HEK293T (cell line): ENCODE data around the gene FRMD4B.

ENCODE experiments used
- CTCF ChIA-PET: fragments of 350-600 bp; formaldehyde crosslinking; extraction: SDS; loops from one replicate; lab custom pipeline; 2021; ENCODE audit warnings: antibody characterized with exemption, inconsistent platforms; lab: Yijun Ruan, JAX
- POLR2A ChIA-PET: fragments of 350-600 bp; formaldehyde crosslinking; extraction: SDS; loops from one replicate; lab custom pipeline; 2020; ENCODE audit warnings: antibody characterized with exemption, inconsistent platforms; lab: Yijun Ruan, JAX
- DNase-seq: peaks from one replicate; pipeline ENCODE4 v3.0.0; 2012; ENCODE audit warnings: mixed read lengths; ENCODE audit errors: extremely low spot score
- ARNT ChIP-seq: fragments of 450-650 bp; IDR thresholded peaks from 2 replicates; pipeline ENCODE4 v1.6.1; 2017; ENCODE audit warnings: mild to moderate bottlenecking
- BHLHE40 ChIP-seq: fragments of 450-650 bp; IDR thresholded peaks from 2 replicates; pipeline ENCODE4 v1.6.1; 2016; ENCODE audit warnings: mild to moderate bottlenecking, moderate library complexity, borderline replicate concordance
- CTBP1 ChIP-seq: fragments of 450-650 bp; IDR thresholded peaks from 2 replicates; pipeline ENCODE4 v1.6.1; 2016; ENCODE audit warnings: borderline replicate concordance
- ELF4 ChIP-seq: fragments of 450-650 bp; IDR thresholded peaks from 2 replicates; pipeline ENCODE4 v1.6.1; 2017; ENCODE audit warnings: antibody characterized with exemption
- FOXA1 ChIP-seq: fragments of 450-650 bp; IDR thresholded peaks from 2 replicates; pipeline ENCODE4 v1.6.1; 2016; ENCODE audit warnings: mild to moderate bottlenecking
- FOXK2 ChIP-seq: fragments of 450-650 bp; IDR thresholded peaks from 2 replicates; pipeline ENCODE4 v1.6.1; 2016; ENCODE audit warnings: mild to moderate bottlenecking
- FOXM1 ChIP-seq: fragments of 450-650 bp; IDR thresholded peaks from 2 replicates; pipeline ENCODE4 v1.6.1; 2017; ENCODE audit warnings: mild to moderate bottlenecking, borderline replicate concordance
- HDGF ChIP-seq: fragments of 450-650 bp; IDR thresholded peaks from 2 replicates; pipeline ENCODE4 v1.6.1; 2017; ENCODE audit warnings: antibody characterized with exemption, borderline replicate concordance
- L3MBTL2 ChIP-seq: fragments of 450-650 bp; conservative IDR thresholded peaks from 2 replicates; pipeline ENCODE4 v1.6.1; 2016; ENCODE audit warnings: mild to moderate bottlenecking
- LEF1 ChIP-seq: fragments of 450-650 bp; IDR thresholded peaks from 2 replicates; pipeline ENCODE4 v1.6.1; 2017; ENCODE audit warnings: mild to moderate bottlenecking, borderline replicate concordance
- NFRKB ChIP-seq: fragments of 450-650 bp; IDR thresholded peaks from 2 replicates; pipeline ENCODE4 v1.6.1; 2016; ENCODE audit warnings: mild to moderate bottlenecking, moderate library complexity
- PKNOX1 ChIP-seq: fragments of 450-650 bp; IDR thresholded peaks from 2 replicates; pipeline ENCODE4 v1.6.1; 2016
- SP1 ChIP-seq: fragments of 450-650 bp; IDR thresholded peaks from 2 replicates; pipeline ENCODE4 v1.6.1; 2017
- SUZ12 ChIP-seq: fragments of 450-650 bp; IDR thresholded peaks from 2 replicates; pipeline ENCODE4 v1.6.1; 2016; ENCODE audit warnings: mild to moderate bottlenecking
- TARDBP ChIP-seq: fragments of 450-650 bp; IDR thresholded peaks from 2 replicates; pipeline ENCODE4 v1.6.1; 2016
- ZNF384 ChIP-seq: fragments of 450-650 bp; IDR thresholded peaks from 2 replicates; pipeline ENCODE4 v1.6.1; 2016

The FRMD4B gene

DNA sequence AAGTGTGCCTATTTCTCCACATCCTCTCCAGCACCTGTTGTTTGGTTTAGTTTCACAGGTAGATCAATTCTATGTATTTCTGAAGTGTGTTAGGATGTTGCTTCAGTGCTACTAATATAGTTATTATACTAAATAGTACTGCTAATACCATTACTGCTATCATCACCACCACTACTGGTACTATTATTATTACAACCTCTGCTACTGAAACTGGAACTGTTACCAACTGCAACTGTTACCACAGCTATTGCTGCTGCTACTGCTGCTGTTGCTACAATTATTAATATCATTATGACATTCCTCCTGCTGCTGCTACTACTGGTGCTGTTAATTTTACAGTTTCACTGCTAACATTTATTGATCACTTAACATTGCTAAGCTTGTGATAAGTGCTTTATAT lies 255.2 kb downstream of the FRMD4B start:
- TF ChIP-seq NFRKB, result no peak
- TF ChIP-seq L3MBTL2, result no peak
- TF ChIP-seq FOXM1, result no peak
- TF ChIP-seq TARDBP, result no peak
- TF ChIP-seq ELF4, result no peak
- TF ChIP-seq SUZ12, result no peak
- TF ChIP-seq FOXA1, result no peak
- no peak for TF ChIP-seq SP1
- no peak for TF ChIP-seq ARNT
- TF ChIP-seq HDGF, result no peak
- TF ChIP-seq FOXK2, result no peak
- TF ChIP-seq LEF1, result no peak
- no peak for TF ChIP-seq BHLHE40
- no peak for DNase-seq
- POLR2A ChIA-PET, result no interaction called here
- CTCF ChIA-PET, result no interaction called here

- POLR2A ChIA-PET, result no interaction called here
- TF ChIP-seq FOXK2, result no peak
- TF ChIP-seq PKNOX1, result 0 out of 2 replicates have a peak, but pooled peaks have one; percentile 11
- CTCF ChIA-PET, result interaction anchor here (1.3 kb wide), 1 partner anchor 8 kb away, joined by 6 read pairs; no protein-coding TSS in a partner anchor
- no peak for DNase-seq
These were observed 256.4 kb downstream of the FRMD4B start for GRCh38 chr3:69129531-69129930.

DNA sequence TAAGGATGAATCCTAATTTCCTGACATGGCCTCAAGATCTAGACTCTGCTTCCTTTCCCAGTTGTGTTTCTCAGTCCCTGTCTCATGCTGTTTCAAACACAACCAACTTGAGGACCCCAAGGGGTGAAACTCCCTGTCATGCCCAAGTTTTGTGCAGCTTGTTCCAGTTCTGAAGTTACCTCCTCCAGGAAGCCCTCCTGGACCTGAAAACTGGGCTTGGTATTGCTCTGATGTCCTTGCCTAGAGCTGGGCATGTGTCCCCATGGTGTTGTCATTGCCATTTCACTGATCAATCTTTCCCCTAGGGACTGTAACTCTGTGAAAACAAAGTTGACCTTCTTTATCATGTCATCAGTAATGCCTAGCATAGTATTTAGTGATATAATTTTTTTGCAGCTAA lies 257.4 kb downstream of the FRMD4B start:
- ChIA-PET CTCF (interaction anchor here (0.6 kb wide), 1 partner anchor 13 kb away, joined by 3 read pairs; no protein-coding TSS in a partner anchor), POLR2A (no interaction called here)
- TF ChIP-seq SP1 (no peak), ZNF384 (no peak), BHLHE40 (no peak)
- DNase-seq, result no peak

DNA sequence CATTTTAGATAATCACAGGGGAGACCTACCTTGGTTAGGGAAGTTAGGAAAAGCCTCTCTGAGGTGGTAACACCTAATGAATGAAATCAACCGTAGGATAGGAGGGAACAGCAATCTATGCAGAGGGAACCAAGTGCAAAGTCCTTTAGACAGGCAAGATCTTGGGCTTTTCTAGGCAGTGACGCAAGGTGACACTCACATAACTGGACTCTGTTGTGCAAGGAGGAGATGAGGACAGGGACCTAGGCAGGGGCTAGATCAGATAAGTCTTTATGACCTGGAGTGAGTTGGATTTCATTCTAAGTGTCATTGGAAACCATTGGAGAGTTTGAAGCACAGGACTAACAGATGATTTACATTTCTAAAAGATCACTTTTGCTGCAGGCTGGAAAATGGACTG lies 258.9 kb downstream of the FRMD4B start:
- no peak for DNase-seq
- TF ChIP-seq LEF1 (no peak), NFRKB (no peak), HDGF (no peak), FOXA1 (no peak)
- POLR2A ChIA-PET, result no interaction called here
- CTCF ChIA-PET, result interaction anchor here (0.7 to 1.2 kb wide), 2 partner anchors 29 to 282 kb away, joined by 3 to 4 read pairs; no protein-coding TSS in a partner anchor

DNA sequence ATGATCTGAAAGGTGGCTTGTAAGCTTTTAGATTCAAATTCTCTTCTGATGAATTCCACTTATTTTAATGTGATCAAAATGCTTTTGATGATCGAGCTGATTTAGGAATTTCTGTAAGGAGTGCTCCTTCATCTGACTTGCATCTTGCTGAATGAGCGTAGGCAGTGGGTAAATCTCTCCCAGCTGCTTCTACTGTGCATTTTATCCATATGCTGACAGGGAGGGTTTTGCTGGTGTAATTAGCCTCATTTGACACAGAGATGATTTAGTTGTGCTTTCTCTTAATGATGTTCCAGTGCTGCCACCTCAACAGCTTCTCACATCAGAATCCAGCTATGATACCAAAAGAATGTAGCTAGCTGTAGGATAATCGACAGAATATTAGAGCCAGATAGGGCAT lies 259.7 kb downstream of the FRMD4B start:
- TF ChIP-seq LEF1 (no peak), NFRKB (no peak), ARNT (no peak), FOXK2 (no peak), HDGF (no peak), FOXA1 (no peak), L3MBTL2 (no peak), ZNF384 (no peak), FOXM1 (no peak), BHLHE40 (no peak), ELF4 (no peak), PKNOX1 (no peak), TARDBP (no peak), CTBP1 (no peak), SP1 (no peak), SUZ12 (no peak)
- ChIA-PET POLR2A (no interaction called here), CTCF (interaction anchor here (0.8 to 1.3 kb wide), 3 partner anchors 30 to 284 kb away, joined by 3 to 5 read pairs (median 3); no protein-coding TSS in a partner anchor)
- DNase-seq, result no peak

GRCh38 chr3:69122403-69122802 lies 263.5 kb downstream of the FRMD4B start, which contains the start of gene LMOD3:
Gene LMOD3, minus strand, starts transcription at chr3:69122595. Its CDS starts 209 bp downstream, at chr3:69122386.
- TF ChIP-seq BHLHE40 (no peak), LEF1 (no peak), SUZ12 (no peak), ARNT (no peak), ELF4 (no peak), FOXK2 (no peak), PKNOX1 (no peak)
- POLR2A ChIA-PET, result interaction anchor here (1.1 kb wide), 1 partner anchor 127 kb away, joined by 3 read pairs; no protein-coding TSS in a partner anchor

GRCh38 chr3:69121950-69122349 lies 263.9 kb downstream of the FRMD4B start:
- DNase-seq, result no peak

More at GRCh38 chr3:69122403-69122802, 263.5 kb downstream of the FRMD4B start, which contains the start of gene LMOD3:
- no peak for DNase-seq
- CTCF ChIA-PET, result no interaction called here

More at GRCh38 chr3:69121950-69122349, 263.9 kb downstream of the FRMD4B start:
- TF ChIP-seq ELF4 (no peak), SP1 (no peak), FOXK2 (no peak), ARNT (no peak), L3MBTL2 (no peak), TARDBP (no peak), FOXM1 (no peak), SUZ12 (no peak), HDGF (no peak), ZNF384 (no peak), BHLHE40 (no peak), NFRKB (no peak), LEF1 (no peak), PKNOX1 (no peak)
- ChIA-PET POLR2A (interaction anchor here (1.1 kb wide), 1 partner anchor 128 kb away, joined by 3 read pairs; no protein-coding TSS in a partner anchor), CTCF (interaction anchor here (0.6 to 1.6 kb wide), 11 partner anchors 8 to 304 kb away, joined by 3 to 7 read pairs (median 4); partner anchors contain the start of gene TMF1)
